ENCODE data around the gene DPP6. TPM values are rescaled to one million over a fixed set of nuclear protein-coding genes. Genes with fewer than 3 reads are reported as not detected.

DPP6 gene
- total and polyA plus RNA-seq, 9 of the 15 experiments (the other 6 are each of a cell fraction or from before 2014, with no cell fraction given): not detected

DNA sequence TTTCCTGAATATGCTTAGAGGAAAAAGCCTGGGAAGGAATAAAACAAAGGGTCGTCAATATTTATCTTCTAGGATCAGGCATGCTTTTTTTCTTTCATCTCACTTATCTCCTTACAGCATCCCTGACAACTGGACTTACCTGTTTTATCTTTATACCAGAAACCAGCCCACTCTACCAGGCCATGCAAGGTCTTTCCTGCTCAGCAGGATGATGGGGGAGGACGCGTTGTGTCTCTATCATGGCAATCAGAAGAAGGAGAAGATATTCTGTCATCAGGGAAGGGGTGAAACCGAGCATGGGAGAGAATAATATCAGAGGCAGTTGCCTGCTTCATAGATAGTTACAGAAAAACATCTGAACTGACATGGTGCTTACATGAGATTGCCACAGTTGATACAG, 445.6 kb downstream of the DPP6 start (continued):
- TF ChIP-seq GABPA (tag; conservative IDR thresholded peaks at IDR 0.05; ENCODE audit: low read depth): no peak
- TF ChIP-seq, protein P1, sequence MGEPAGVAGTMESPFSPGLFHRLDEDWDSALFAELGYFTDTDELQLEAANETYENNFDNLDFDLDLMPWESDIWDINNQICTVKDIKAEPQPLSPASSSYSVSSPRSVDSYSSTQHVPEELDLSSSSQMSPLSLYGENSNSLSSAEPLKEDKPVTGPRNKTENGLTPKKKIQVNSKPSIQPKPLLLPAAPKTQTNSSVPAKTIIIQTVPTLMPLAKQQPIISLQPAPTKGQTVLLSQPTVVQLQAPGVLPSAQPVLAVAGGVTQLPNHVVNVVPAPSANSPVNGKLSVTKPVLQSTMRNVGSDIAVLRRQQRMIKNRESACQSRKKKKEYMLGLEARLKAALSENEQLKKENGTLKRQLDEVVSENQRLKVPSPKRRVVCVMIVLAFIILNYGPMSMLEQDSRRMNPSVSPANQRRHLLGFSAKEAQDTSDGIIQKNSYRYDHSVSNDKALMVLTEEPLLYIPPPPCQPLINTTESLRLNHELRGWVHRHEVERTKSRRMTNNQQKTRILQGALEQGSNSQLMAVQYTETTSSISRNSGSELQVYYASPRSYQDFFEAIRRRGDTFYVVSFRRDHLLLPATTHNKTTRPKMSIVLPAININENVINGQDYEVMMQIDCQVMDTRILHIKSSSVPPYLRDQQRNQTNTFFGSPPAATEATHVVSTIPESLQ (CRISPR knock-in tag; IDR thresholded peaks at IDR 0.05): no peak
- TF ChIP-seq, protein P2, sequence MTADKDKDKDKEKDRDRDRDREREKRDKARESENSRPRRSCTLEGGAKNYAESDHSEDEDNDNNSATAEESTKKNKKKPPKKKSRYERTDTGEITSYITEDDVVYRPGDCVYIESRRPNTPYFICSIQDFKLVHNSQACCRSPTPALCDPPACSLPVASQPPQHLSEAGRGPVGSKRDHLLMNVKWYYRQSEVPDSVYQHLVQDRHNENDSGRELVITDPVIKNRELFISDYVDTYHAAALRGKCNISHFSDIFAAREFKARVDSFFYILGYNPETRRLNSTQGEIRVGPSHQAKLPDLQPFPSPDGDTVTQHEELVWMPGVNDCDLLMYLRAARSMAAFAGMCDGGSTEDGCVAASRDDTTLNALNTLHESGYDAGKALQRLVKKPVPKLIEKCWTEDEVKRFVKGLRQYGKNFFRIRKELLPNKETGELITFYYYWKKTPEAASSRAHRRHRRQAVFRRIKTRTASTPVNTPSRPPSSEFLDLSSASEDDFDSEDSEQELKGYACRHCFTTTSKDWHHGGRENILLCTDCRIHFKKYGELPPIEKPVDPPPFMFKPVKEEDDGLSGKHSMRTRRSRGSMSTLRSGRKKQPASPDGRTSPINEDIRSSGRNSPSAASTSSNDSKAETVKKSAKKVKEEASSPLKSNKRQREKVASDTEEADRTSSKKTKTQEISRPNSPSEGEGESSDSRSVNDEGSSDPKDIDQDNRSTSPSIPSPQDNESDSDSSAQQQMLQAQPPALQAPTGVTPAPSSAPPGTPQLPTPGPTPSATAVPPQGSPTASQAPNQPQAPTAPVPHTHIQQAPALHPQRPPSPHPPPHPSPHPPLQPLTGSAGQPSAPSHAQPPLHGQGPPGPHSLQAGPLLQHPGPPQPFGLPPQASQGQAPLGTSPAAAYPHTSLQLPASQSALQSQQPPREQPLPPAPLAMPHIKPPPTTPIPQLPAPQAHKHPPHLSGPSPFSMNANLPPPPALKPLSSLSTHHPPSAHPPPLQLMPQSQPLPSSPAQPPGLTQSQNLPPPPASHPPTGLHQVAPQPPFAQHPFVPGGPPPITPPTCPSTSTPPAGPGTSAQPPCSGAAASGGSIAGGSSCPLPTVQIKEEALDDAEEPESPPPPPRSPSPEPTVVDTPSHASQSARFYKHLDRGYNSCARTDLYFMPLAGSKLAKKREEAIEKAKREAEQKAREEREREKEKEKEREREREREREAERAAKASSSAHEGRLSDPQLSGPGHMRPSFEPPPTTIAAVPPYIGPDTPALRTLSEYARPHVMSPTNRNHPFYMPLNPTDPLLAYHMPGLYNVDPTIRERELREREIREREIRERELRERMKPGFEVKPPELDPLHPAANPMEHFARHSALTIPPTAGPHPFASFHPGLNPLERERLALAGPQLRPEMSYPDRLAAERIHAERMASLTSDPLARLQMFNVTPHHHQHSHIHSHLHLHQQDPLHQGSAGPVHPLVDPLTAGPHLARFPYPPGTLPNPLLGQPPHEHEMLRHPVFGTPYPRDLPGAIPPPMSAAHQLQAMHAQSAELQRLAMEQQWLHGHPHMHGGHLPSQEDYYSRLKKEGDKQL (CRISPR knock-in tag; IDR thresholded peaks at IDR 0.05; ENCODE audit: borderline replicate concordance): no peak
